OCI-LY3 (cell line): ENCODE results near the gene DDAH2.

ENCODE experiments used
- H2AFZ ChIP-seq: fragments of 200-600, 300-600 bp; shearing (Covaris generic); 2 replicates; pipeline ENCODE4 v1.6.0; 2014; ENCODE audit warnings: antibody characterized with exemption, low read depth, low read length
- H3K27ac ChIP-seq: fragments of 200-600, 300-600 bp; sonication (generic); 2 replicates; pipeline ENCODE4 v1.5.1; 2014; ENCODE audit warnings: mild to moderate bottlenecking, low read length, moderate library complexity, mixed read lengths
- H3K27me3 ChIP-seq: fragments of 200-600, 300-600 bp; sonication (generic); 2 replicates; pipeline ENCODE4 v1.6.1; 2014; ENCODE audit warnings: low read depth, low read length, mixed read lengths
- H3K36me3 ChIP-seq: fragments of 200-600, 300-600 bp; sonication (generic); replicated peaks from 2 replicates; pipeline ENCODE3; 2014; ENCODE audit warnings: low read depth, low read length, mixed read lengths
- H3K4me1 ChIP-seq: fragments of 300-600, 200-600 bp; sonication (generic); 2 replicates; pipeline ENCODE4 v1.6.1; 2014; ENCODE audit warnings: low read length, mixed read lengths
- H3K4me2 ChIP-seq: fragments of 200-600, 300-600 bp; sonication (generic); 2 replicates; pipeline ENCODE4 v1.6.1; 2014; ENCODE audit warnings: low read length, mixed read lengths
- H3K4me3 ChIP-seq: fragments of 300-600, 200-600 bp; sonication (generic); 2 replicates; pipeline ENCODE4 v1.5.1; 2014; ENCODE audit warnings: antibody characterized with exemption, mild to moderate bottlenecking, low read length, moderate library complexity
- H3K79me2 ChIP-seq: fragments of 300-600, 200-600 bp; shearing (Covaris generic); 2 replicates; pipeline ENCODE4 v1.6.1; 2014; ENCODE audit warnings: mild to moderate bottlenecking, low read length, mixed read lengths
- H3K9ac ChIP-seq: fragments of 300-600, 200-600 bp; shearing (Covaris generic); 2 replicates; pipeline ENCODE4 v1.6.0; 2014; ENCODE audit warnings: mild to moderate bottlenecking, low read length, moderate library complexity
- H3K9me3 ChIP-seq: fragments of 200-600, 300-600 bp; shearing (Covaris generic); 2 replicates; pipeline ENCODE4 v1.6.1; 2014; ENCODE audit warnings: low read length, mixed read lengths; ENCODE audit not compliant: insufficient read depth
- H4K20me1 ChIP-seq: fragments of 200-600, 300-600 bp; sonication (generic); 2 replicates; pipeline ENCODE4 v1.6.1; 2016; ENCODE audit warnings: low read length, mixed read lengths; ENCODE audit not compliant: insufficient read depth
- EZH2phosphoT487 ChIP-seq: fragments of 200-600 bp; shearing (Covaris generic); IDR thresholded peaks from 2 replicates; pipeline ENCODE4 v1.6.1; 2018; ENCODE audit warnings: antibody characterized with exemption, mixed run types, low read depth
- TF ChIP-seq, protein P1 (sequence below): fragments of 200-600, 300-600 bp; sonication (generic); IDR thresholded peaks from 2 replicates; pipeline ENCODE4 v1.5.1; 2014; ENCODE audit warnings: antibody characterized with exemption, low read length, low read depth

The DDAH2 gene

DNA sequence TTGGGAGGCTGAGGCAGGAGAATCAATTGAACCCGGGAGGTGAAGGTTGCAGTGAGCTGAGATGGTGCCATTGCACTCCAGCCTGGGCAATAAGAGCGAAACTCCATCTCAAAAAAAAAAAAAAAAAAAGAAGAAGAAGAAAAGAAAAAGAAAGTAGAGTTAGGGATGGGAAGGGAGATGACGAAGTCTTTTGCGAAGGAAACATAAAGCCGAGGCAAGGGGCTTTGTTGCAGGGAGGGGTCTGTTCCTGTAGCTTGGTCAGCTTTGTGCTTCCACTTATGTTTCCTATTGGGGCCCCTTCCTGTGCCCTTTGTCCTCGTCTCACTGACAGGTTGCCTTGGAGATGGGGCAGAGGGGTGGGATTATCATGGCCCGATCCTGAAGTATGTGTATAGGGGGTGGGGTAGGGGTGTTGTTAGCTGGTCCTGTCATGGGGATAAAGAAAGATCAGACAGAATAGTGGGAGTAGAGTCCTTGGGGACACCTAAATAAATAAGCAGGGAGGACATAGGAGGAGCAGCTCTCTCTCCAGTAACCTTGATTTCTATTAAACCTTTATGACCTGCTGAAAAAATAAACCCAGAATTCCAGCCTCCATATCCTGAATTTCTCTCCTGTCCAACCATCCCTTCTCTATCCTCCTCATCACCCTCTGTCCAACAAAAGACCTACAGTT is 8.4 kb upstream of the DDAH2 start:
- no peak for TF ChIP-seq EZH2phosphoT487
- TF ChIP-seq, protein P1, sequence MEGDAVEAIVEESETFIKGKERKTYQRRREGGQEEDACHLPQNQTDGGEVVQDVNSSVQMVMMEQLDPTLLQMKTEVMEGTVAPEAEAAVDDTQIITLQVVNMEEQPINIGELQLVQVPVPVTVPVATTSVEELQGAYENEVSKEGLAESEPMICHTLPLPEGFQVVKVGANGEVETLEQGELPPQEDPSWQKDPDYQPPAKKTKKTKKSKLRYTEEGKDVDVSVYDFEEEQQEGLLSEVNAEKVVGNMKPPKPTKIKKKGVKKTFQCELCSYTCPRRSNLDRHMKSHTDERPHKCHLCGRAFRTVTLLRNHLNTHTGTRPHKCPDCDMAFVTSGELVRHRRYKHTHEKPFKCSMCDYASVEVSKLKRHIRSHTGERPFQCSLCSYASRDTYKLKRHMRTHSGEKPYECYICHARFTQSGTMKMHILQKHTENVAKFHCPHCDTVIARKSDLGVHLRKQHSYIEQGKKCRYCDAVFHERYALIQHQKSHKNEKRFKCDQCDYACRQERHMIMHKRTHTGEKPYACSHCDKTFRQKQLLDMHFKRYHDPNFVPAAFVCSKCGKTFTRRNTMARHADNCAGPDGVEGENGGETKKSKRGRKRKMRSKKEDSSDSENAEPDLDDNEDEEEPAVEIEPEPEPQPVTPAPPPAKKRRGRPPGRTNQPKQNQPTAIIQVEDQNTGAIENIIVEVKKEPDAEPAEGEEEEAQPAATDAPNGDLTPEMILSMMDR, result no peak
- H3K9ac ChIP-seq, result peak overlapping the region; percentile 90
- peak overlapping the region; percentile 98 for H3K4me2 ChIP-seq
- no peaks in the 10 kb centered on the region for H3K9me3 ChIP-seq
- H3K36me3 ChIP-seq, result peaks cover 24% of the 10 kb centered on the region
- no peaks in the 10 kb centered on the region for H3K27me3 ChIP-seq
- peaks cover 52% of the 10 kb centered on the region for H3K79me2 ChIP-seq
- peaks cover 37% of the 10 kb centered on the region for H3K4me1 ChIP-seq
- H3K27ac ChIP-seq, result peak overlapping the region; percentile 98
- H3K4me3 ChIP-seq, result peak overlapping the region; percentile 78
- H4K20me1 ChIP-seq, result peaks cover 8% of the 10 kb centered on the region
- no peak overlapping the region for H2AFZ ChIP-seq

DNA sequence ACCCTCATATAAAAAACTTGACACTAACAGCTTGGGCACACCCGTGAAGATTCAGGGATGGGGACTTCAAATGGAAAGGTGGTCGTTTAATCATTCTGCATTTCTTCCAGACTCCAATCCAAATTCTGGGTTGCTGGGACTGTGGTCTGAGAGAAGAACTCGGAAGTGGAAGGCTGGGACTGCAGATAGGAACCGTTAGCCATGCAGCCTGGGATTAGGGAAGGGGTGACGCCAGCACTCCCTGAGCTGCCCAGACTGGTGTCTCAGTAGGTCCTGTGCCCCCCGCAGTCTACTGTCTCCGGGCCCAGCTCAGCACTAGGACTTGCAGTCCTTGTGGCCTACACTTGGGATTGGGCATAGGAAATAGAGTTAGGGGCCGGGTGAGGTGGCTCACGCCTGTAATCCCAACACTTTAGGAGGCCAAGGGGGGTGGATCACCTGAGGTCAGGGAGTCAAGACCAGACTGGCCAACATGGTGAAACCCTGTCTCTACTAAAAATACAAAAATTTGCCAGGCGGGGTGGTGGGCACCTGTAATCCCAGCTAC is 7.7 kb upstream of the DDAH2 start:
- H3K4me3 ChIP-seq, result peak overlapping the region; percentile 95
- no peak overlapping the region for H2AFZ ChIP-seq
- peaks cover 8% of the 10 kb centered on the region for H4K20me1 ChIP-seq
- no peaks in the 10 kb centered on the region for H3K27me3 ChIP-seq
- TF ChIP-seq EZH2phosphoT487, result no peak
- TF ChIP-seq, protein P1, result no peak
- H3K36me3 ChIP-seq, result peaks cover 23% of the 10 kb centered on the region
- H3K9ac ChIP-seq, result peak overlapping the region; percentile 99
- H3K27ac ChIP-seq, result peak overlapping the region; percentile 98
- H3K4me2 ChIP-seq, result peak overlapping the region; percentile 98
- H3K9me3 ChIP-seq, result no peaks in the 10 kb centered on the region
- H3K79me2 ChIP-seq, result peaks cover 52% of the 10 kb centered on the region
- peaks cover 37% of the 10 kb centered on the region for H3K4me1 ChIP-seq

DNA sequence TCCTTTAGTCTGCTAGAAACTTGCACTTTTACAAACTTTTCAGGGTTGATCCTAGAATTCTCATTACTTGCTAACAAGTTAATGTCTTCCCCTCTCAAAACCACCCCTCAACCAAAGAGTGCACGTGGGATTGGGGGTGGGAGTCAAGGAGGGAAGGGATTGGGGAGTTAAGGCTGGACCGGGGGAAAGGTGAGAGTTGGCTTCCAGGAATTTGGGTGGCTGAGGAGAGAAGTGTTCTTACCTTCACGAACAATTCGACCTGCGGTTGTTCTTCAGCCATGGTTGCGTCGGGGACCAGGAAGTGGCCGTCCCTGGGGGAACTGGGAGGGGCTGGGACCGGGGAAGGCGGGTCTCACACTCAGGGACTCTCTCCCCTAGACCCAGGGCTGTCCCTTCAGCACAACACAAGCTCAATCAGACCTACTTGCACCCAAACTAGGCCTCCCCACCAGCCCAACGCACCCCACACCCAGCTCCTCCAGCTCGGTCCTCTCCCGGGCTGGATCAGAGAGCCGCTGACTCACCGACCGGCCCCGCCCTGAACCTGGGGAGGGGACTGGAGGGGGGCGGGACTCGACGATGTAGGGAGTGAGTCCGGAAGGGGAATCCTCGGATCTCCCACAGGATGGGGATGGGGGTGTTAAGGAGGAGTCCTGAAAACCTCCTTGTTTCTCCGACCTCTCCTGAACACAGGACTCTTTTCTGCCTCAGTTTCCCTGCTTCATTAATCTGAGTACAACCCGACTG is 7.1 kb upstream of the DDAH2 start, which contains the start of gene CLIC1:
TSS of gene CLIC1 (minus strand) at position 510 of the 747 bp plus-strand sequence. CDS start at position 280, 230 bp downstream.
- peaks cover 50% of the 10 kb centered on the region for H3K79me2 ChIP-seq
- TF ChIP-seq, protein P1, result no peak
- no peak for TF ChIP-seq EZH2phosphoT487
- peaks cover 23% of the 10 kb centered on the region for H3K36me3 ChIP-seq
- H3K4me3 ChIP-seq, result peak within 1 kb of the TSS; percentile 95
- H2AFZ ChIP-seq, result 0 out of 2 replicates have a peak within 1 kb of the TSS, but pooled peaks have one; percentile 66
- no peaks in the 10 kb centered on the region for H3K27me3 ChIP-seq
- H4K20me1 ChIP-seq, result peaks cover 8% of the 10 kb centered on the region
- peak within 1 kb of the TSS; percentile 99 for H3K9ac ChIP-seq
- H3K27ac ChIP-seq, result peak within 1 kb of the TSS; percentile 98
- peaks cover 37% of the 10 kb centered on the region for H3K4me1 ChIP-seq
- H3K9me3 ChIP-seq, result no peaks in the 10 kb centered on the region
- H3K4me2 ChIP-seq, result peak within 1 kb of the TSS; percentile 98

DNA sequence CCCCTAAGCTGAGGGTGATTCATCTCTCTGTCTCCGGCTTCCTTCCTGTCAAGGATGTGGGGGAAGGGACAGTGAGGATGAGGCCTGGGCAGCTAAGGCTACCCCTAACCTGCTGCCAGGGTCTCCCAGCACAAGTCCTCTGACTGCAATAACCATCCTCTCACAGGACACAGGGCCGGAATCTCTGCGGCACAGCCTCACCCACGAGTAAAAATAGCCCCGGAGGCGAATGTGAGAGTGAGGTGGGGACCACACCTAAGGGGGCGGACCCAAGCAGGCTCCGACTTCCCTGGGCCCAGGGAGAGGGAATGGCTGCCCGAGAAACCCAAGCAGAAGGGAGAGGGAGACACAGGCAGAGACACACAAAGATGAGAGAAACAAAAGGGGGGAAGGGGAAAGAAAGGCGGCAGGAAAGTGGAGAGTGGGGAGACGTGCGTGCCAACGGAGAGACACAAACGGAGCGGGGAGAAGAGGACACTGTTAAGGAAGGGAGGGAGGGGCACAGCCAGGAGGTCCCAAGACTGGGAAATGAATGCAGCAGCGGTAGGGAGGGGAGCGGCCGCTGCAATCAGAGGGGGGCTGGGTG is 5.8 kb upstream of the DDAH2 start:
- Histone ChIP-seq H3K27ac (peak overlapping the region; percentile 98), H2AFZ (no peak overlapping the region), H3K9ac (peak overlapping the region; percentile 99), H3K27me3 (no peaks in the 10 kb centered on the region), H4K20me1 (peaks cover 8% of the 10 kb centered on the region), H3K4me3 (peak overlapping the region; percentile 95), H3K4me1 (peaks cover 34% of the 10 kb centered on the region), H3K36me3 (peaks cover 29% of the 10 kb centered on the region), H3K4me2 (peak overlapping the region; percentile 98), H3K79me2 (peaks cover 38% of the 10 kb centered on the region), H3K9me3 (no peaks in the 10 kb centered on the region)
- TF ChIP-seq, protein P1, result no peak
- no peak for TF ChIP-seq EZH2phosphoT487
